ENCODE results near the gene WBP2.

GRCh38 chr17:75825149-75825552 lies 30.0 kb downstream of the WBP2 start:
- TF ChIP-seq POLR2AphosphoS5 (IDR thresholded peaks at IDR 0.05; ENCODE audit: low read depth, low read length) (no peak), SIN3A (IDR thresholded peaks at IDR 0.05; ENCODE audit: borderline replicate concordance, insufficient read depth, low read length) (no peak), REST (IDR thresholded peaks at IDR 0.05; ENCODE audit: insufficient read depth in 1 of 2, low read depth in 2 of 2, low read length in 2 of 2) (no peak)
